CD4-positive, alpha-beta T cell treated with Interleukin-2 at 100 ng/mL for 4 hours (primary cell): Measurements from ENCODE around the gene FUCA1.
"Not testable (repeated sequence)": the region's sequence is repeated elsewhere in the genome, so short reads cannot be mapped to it uniquely, and the experiment has no call there.

Source experiments
- DNase-seq: peaks from one replicate; pipeline ENCODE4 v3.0.0-alpha.2; 2020; ENCODE audit warnings: low spot score

The FUCA1 gene

DNA sequence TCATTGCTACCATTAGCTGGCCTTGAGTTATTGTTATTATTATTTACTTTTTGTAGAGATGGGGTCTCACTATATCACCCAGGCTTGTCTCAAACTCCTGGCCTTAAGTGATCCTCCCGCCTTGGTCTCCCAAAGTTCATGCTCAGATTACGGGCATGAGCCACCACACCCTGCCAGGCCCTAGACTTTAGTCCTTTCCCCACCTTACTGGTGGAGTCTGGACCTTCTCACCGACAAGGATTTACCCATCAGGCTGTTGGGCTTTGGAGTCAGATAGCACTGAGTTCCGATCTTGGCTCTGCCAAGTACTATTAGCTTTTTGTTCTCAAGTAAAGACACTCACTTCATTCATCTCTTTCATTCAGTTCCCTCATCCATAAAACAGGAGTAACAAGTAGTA lies 27.9 kb upstream of the FUCA1 start:
- no peak for DNase-seq

DNA sequence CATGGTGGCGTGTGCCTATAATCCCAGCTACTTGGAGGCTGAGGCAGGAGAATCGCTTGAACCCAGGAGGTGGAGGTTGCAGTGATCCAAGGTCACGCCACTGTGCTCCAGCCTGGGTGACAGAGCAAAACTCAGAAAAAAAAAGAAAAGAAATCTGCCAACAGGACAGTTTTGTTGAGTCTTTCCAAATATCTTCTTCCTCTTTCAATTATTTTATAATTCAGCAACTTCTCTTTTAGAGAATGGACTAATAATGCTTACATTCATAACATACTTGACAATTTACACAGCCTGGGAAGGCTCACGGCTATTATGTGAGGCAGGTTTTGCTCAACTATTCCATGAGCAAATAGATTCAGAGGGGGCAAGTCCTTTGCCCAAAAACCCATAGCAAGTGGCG lies 27.0 kb upstream of the FUCA1 start:
- DNase-seq, result no peak

DNA sequence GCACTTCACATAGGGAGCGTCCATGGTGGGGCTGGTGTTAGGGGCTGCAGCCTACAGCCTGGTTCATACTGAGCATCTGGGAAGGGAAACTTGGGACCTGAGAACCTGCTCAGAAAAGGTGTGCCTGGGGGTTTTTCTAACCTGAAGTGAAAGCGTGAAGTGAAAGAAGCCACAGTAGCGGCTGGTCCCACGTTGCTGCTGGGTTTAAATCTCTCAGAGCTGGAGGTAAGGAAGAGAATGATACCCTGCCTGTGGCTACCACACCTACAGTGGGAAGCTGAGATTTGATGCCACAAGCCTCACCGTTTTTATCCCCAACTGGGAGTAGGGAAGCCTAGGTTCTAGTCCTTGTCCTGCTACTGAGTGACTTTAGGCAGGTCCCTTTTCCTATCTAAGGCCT lies 21.0 kb upstream of the FUCA1 start:
- DNase-seq, result no peak

DNA sequence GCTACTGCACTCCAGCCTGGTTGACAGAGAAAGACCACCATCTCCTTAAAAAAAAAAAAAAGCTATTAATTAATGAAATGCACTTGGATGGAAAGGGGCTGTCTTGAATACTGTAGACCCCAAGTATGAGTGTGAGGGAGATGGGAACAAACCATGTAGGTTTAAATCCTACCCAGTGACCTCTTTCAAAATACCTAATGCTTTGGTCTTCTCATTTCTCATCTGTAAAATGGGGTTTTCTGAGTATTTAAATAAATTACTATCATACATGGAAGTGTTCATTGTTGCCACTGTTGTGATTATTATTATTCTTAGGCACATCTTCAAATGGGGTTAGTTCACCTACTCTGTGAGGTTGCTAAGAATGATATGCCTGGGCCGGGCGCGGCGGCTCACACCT lies 17.1 kb upstream of the FUCA1 start:
- DNase-seq, result no peak

DNA sequence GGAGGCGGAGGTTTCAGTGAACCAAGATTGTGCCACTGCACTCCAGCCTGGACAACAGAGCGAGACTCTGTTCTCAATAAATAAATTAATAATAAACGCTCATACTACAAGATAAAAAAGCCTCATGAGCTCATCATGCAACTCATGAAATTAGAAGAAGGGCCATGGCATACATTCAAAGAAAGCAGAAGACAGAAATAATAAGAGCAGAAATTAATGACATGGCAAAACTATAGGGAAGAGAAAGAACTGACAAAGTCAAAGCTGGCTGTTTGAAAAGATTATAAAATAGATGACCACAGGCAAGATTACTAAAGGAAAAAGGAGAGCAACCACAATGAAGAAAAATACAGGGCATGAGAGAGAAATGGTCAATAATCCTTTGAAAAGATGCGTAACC lies 14.7 kb upstream of the FUCA1 start:
- no peak for DNase-seq

DNA sequence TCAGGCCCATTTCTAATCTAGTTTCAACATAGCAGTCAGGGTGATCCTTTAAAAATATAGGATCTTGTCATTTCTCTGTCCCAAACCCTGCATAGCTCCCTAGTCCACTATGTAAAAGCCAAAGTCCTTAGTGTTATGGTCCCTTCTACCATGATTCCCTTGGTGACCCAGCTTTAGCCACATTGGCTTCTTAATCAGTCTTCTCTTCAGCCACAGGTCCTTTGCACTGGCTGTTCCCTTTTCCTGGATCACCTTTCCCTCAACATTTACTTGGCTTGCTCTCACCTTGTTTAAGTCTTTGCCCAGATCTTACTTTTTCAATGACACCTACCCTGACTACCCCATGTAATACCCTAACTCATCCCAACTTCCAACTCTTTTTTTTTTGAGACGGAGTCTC lies 11.7 kb upstream of the FUCA1 start:
- DNase-seq, result no peak

DNA sequence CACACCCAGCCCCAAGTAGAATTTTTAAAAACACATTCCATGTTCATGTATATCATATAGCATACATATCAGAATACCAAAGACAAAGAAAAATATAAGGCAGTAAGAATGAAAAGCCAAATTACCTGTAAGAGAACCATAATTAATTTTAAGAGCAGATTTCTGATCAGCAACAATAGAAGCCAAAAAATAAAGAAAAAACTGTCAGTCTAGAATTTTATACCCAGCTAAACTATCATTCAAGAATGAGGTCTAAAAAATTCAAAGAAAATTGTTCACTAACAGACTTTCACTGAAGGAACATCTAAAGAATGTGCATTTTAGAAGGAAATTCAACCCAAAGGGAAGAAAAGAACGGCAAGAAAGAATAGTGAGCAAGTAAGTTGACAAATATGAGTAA lies 10.6 kb upstream of the FUCA1 start:
- DNase-seq, result no peak

DNA sequence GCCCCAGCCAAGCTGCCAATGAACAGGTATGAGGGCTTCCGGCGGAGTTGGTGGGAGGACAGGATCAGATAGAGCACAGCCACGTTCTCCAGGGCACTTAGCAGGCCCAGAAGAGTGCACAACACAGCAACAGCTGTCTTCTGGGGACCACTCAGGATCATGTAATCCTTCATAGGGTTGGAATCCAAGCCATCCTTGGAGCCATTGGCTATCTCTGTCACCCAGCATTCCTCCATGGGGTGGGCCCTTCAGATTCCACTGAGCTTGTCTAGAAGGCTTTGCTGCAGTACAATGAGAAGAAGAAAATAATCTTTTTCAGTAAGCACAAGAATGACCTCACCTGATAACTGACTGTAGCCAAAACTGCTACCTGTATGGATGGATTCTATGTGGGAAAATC lies 7.3 kb upstream of the FUCA1 start:
- no peak for DNase-seq

DNA sequence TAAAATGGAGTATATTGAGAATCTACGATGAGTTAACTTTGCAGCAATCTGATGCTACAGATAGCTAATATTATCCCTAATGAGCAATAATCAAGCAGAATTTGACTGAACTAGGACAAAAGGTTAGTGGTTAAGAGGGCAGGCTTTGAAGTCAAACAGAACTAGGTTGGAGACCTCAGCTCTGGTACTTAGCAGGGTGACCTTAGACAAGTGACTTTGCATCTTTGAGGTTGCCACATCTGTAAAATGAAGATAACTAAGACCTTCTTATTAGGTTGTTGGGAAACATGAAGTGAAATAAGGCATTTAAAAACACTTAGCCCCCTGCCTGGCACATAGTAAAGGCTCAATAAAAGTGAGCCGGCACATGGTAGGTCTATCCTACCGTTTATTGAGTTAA lies 4.3 kb upstream of the FUCA1 start:
- no peak for DNase-seq

DNA sequence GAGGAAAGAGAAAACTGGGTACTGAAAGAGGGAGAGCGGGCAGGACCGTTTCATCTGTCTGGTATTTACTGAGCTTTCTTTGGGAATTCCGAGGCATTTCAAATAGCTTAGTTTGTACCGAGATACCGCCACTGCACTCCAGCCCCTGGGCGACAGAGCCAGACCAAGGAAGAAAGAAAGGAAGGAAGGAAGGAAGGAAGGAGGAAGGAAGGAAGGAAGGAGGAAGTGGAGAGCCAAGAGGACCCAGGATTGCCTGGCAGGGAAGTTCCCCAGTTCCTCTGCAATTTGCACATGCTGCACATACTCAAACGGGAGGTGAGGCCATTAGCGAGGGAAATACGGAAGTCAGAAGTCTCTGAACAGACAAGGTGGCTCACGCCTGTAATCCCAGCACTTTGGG lies 961 bp upstream of the FUCA1 start:
- no peak for DNase-seq

DNA sequence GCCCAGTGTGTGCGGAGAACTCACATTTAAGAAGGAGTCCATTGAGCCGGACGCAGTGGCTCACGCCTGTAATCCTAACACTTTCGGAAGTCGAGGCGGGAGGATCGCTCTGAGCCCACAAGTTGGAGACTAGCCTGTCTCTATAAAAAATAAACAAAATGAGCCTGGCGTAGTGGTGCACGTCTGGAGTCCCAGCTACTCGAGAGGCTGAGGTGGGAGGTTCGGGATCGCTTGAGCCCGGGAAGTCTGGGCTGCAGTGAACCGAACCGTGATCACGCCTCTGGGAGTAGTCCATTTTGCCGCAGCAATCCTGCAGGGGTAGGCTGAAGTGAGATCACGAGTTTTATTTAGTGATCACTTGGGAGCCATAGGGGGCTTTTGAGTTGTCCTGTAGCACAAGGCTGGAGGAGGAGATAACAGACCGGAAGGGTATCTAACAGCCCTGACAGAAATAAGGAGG lies 497 bp upstream of the FUCA1 start:
- DNase-seq, result no peak

DNA sequence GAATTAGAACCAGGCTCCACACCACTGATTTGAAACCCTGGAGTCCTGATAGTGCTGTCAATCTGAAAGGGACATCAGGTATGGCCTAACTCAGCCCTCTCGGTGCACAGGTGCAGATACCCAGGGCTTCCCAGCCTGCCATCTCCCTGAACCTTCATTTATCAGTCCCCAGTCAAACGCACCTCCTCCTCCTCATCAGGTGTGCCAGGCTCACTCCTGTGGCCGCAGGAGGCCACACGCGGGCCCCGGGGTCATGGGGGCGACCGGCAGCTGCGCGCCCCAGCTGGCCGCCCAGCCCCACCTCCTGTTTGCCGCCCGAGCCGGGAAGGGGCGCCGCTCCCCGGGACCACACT lies 572 bp downstream of the FUCA1 start:
- no peak for DNase-seq

DNA sequence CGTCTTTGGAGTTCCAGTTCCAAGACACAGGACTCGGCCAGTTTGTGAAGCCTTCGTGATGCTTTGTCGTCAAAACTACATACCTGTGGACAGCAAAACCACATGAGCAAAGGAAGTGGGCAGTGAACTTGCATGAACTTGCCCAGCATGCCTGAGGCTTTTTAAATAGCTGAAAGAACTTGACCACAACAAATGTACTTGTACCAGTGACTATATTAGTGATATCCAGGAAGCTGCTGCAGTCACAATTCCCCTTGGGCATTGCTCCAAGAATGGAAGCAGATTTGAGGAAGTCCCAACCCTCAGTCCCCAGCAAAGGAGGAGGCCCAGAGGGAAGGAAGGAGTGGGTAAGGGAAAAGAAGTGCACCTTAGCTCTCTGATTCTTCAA lies 2.6 kb downstream of the FUCA1 start:
- no peak for DNase-seq

DNA sequence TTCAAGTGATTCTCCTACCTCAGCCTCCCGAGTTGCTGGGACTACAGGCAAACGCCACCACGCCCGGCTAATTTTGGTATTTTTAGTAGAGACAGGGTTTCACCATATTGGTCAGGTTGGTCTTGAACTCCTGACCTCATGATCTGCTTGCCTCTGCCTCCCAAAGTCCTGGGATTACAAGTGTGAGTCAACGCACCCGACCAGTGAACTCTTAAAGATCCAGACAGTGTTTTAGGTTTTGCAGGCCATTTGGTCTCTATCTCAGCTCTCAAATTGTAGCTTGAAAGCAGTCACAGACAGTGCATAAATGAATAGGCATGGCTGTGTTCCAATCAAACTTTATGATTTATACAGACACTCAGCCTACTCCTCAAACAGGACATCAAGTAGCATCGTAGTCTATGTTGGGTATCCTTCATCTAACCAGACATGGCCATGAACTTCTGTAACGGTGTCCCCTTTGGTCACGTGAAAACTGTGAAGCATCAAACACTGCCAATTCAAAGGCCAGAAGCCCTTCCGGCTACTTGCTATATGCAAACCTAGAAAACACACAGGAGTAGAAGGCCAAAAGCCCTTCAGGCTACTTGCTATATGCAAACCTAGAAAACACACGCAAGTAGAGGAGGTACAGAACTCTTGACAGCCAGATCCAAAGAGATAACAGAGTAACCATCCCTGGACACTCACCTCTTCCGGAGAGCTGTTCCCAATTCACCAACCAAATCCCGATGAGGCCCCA lies 3.1 kb downstream of the FUCA1 start:
- no peak for DNase-seq

DNA sequence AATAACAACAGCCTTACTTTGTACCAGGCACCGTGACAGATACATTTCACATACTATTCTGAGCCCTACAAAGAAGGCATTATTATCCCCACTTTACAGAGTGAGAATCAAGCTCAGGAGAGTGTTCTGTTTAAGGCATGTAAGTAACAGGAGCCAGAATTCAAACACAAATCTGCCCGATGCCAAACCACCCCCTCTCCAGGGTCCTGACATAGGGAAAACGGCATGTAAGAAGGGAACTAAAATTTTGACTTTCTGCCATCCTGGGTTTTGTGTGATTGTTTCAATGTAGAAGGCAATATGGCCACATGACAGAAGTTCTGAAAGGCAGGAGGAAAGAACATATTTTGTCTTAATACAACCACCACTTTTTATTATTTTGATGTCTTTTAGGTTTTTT lies 5.5 kb downstream of the FUCA1 start:
- no peak for DNase-seq

DNA sequence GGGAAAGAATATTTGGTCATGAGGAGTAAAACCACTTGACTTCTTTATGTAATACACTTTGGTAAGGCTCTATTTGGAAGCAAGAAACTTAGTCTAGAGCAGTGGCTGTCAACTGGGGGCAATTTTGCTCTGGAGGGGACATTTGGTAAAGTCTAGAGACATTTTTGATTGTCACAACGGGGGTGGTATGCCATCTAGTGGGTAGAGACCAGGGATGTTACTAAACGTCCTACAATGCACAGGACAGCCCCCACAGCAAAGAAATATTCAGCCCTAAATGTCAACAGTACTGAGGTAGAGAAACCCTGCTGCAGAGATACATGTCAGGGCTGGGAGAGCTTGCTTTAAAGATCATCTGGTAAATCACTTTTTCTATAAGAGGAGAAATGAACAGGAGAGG lies 13.5 kb downstream of the FUCA1 start:
- peak; percentile 18 for DNase-seq

DNA sequence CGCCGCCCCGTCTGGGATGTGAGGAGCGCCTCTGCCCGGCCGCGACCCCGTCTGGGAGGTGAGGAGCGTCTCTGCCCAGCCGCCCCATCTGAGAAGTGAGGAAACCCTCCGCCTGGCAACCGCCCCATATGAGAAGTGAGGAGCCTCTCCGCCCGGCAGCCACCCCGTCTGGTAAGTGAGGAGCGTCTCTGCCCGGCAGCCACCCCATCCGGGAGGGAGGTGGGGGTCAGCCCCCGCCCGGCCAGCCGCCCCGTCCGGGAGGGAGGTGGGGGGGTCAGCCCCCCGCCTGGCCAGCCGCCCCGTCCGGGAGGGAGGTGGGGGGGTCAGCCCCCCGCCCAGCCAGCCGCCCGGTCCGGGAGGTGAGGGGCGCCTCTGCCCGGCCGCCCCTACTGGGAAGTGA lies 15.0 kb downstream of the FUCA1 start:
- not testable (repeated sequence) for DNase-seq

DNA sequence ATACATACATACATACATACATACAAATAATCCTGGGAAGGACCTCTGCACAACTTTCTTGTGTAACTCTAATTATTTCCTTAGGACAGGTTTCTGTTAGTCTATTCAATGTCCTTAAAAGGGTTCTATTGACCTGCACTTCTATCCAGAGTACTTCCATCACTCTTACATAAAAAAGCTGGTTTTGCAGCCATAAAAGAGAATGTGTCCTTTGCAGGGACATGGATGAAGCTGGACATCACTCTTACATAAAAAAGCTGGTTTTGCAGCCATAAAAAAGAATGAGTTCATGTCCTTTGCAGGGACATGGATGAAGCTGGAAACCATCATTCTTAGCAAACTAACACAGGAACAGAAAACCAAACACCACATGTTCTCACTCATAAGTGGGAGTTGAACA lies 16.7 kb downstream of the FUCA1 start:
- not testable (repeated sequence) for DNase-seq

DNA sequence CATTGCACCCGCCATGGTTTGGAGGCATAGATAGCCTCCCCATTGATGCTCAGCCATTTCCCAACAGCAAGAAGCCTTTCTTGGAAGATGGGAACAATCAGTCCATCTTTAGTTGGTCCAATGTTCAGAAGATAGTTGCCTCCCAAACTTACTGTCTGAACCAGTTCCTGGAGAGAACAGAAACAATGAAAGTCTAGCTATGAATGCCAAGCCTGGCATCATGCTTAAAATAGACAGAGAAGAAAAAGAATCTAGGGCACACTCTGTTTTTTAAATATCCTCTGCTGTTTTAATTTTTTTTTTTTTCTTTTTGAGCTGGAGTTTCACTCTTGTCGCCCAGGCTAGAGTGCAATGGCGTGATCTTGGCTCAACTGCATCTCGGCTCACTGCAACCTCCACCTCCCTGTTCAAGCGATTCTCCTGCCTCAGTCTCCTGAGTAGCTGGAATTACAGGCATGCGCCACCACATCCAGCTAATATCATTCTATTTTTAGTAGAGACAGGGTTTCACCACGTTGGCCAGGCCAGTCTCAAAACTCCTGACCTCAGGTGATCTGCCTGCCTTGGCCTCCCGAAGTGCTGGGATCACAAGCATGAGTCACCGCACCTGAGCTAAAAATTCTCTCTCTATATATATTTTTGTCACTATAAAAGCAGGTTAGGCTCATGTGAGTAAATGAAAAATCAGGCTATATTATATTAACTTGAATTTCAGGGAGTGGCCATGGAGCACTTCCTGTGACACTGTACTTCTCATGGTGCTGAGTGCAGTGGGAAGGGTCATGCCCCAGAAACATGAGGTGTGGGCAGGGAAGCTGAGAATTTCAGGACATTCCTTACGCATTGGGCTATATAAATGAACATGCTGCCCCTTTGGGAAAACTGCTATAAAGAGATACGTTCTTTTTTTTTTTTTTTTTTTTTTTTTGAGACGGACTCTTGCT lies 19.1 kb downstream of the FUCA1 start:
- no peak for DNase-seq

DNA sequence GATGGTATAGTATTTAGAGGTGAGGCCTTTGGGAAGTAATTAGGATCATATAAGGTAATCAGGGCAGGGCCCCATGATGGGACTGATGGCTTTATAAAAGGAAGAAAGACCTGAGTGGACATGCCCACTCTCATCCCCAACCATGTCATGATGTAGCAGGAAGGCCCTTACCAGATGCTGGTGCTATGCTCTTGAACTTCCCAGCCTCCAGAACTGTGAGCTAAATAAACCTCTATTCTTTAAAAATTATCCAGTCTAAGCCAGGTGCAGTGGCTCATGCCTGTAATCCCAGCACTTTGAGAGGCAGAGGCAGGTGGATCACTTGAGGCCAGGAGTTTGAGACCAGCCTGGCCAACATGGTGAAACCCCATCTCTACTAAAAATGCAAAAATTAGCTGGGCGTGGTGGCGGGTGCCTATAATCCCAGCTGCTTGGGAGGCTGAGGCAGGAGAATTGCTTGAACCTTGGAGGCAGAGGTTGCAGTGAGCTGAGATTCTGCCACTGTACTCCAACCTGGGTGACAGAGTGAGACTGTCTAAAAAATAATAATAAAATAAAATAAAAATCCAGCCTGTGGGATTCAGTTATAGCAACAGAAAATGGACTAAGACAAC lies 20.5 kb downstream of the FUCA1 start:
- not testable (repeated sequence) for DNase-seq

DNA sequence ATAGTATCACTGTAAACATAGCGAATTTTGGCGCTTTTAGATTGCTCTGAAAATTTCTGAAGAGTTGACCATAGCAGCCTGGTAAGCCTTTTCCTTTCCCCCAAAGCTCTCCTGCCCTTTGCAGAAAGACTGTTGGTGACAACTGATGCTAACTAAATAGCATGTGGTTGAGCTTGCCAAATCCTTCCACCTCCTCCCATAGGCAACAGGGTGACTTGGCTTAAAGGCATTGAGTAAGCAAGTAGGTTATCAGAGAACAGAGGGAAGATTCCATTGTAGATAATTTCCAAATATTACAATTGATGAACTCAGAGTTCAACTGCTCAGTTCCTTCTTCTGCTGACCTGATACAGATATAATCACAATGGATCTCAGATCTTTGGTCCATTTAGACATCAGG lies 22.9 kb downstream of the FUCA1 start:
- no peak for DNase-seq

DNA sequence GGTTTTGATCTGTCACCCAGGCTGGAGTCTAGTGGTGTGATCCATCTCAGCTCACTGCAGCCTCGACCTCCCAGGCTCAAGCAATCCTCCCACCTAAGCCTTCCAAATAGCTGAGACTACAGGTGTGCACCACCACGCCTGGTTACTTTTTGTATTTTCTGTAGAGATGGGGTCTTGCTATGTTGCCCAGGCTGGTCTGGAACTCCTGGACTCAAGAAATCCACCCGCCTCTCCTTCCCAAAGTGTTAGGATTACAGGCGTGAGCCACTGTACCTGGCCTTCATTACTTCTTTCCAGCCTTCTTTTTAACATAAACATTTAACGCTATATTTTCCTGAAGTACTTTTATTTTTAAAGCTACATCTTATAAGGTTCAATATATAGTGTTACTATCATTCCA lies 24.4 kb downstream of the FUCA1 start:
- no peak for DNase-seq

DNA sequence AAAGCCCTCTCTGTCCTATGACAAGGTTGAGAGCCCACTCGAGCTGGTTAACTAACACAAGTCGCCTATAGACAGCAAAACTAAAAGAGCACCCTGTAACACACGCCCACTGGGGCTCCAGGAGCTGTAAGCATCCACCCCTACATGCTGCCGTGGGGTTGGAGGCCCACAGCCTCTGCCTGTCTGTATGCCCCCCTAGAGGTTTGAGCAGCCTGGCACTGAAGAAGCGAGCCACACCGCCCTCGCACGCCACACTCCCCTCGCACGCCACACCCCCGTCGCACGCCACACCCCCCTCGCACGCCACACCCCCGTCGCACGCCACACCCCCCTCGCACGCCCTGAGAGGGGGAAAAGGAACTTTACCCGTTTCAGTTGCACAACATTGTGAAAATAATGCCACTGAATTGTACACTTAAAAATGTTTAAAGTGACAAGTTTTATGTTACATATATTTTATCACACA lies 29.7 kb downstream of the FUCA1 start:
- peak; percentile 74 for DNase-seq
